Endodermal cell (in vitro differentiated cells): ENCODE results near the gene FIS1. TPM values are rescaled to one million over a fixed set of nuclear protein-coding genes. Genes with fewer than 3 reads are reported as not detected.

ENCODE experiments used
- DNase-seq: peaks from one replicate; pipeline ENCODE4 v3.0.0-alpha.2; 2017
- H3K27ac ChIP-seq: 2 replicates; pipeline ENCODE4 v1.5.1; 2013; ENCODE audit warnings: mild to moderate bottlenecking, low read depth, low read length, moderate library complexity
- H3K27me3 ChIP-seq: 2 replicates; pipeline ENCODE4 v1.6.1; 2013; ENCODE audit warnings: mild to moderate bottlenecking, low read length, moderate library complexity; ENCODE audit not compliant: insufficient read depth, control insufficient read depth, poor library complexity, severe bottlenecking
- H3K36me3 ChIP-seq: 2 replicates; pipeline ENCODE4 v1.7.0; 2013; ENCODE audit warnings: mild to moderate bottlenecking, low read length, moderate library complexity; ENCODE audit not compliant: control insufficient read depth, insufficient read depth
- H3K4me1 ChIP-seq: one replicate; pipeline ENCODE4 v1.7.0; 2013; ENCODE audit warnings: low read length; ENCODE audit not compliant: control insufficient read depth, insufficient read depth
- H3K4me3 ChIP-seq: 2 replicates; pipeline ENCODE4 v1.5.1; 2013; ENCODE audit warnings: mild to moderate bottlenecking, low read length, moderate library complexity
- H3K9ac ChIP-seq: 2 replicates; pipeline ENCODE4 v1.6.1; 2013; ENCODE audit warnings: mild to moderate bottlenecking, low read length, moderate library complexity; ENCODE audit not compliant: poor library complexity, severe bottlenecking; ENCODE audit errors: extremely low read depth
- H3K9me3 ChIP-seq: 2 replicates; pipeline ENCODE4 v1.6.1; 2013; ENCODE audit warnings: mild to moderate bottlenecking, low read length, moderate library complexity; ENCODE audit not compliant: control insufficient read depth
- H3K27ac Mint-ChIP-seq: 2 replicates; pipeline ENCODE4 v1.8.0; 2020; ENCODE audit warnings: mixed read lengths
- H3K27me3 Mint-ChIP-seq: 2 replicates; pipeline ENCODE4 v1.8.0; 2021; ENCODE audit warnings: mild to moderate bottlenecking, mixed read lengths; ENCODE audit not compliant: insufficient read depth
- H3K36me3 Mint-ChIP-seq: 2 replicates; pipeline ENCODE4 v1.8.0; 2020; ENCODE audit warnings: low read depth, mixed read lengths
- H3K4me1 Mint-ChIP-seq: 2 replicates; pipeline ENCODE4 v1.8.0; 2020; ENCODE audit warnings: mixed read lengths
- H3K4me3 Mint-ChIP-seq: 2 replicates; pipeline ENCODE4 v1.8.0; 2020; ENCODE audit warnings: mild to moderate bottlenecking, moderate library complexity, mixed read lengths
- H3K9me3 Mint-ChIP-seq: 2 replicates; pipeline ENCODE4 v1.8.0; 2020; ENCODE audit warnings: mild to moderate bottlenecking, mixed read lengths
- WGBS, 2 experiments: methylation state at CpG; one replicate each; pipeline versions ENCODE4 v1.1.5 to v1.1.7; 2013; ENCODE audit warnings: missing lambda C conversion rate in 2 of 2, mixed read lengths in 1 of 2; ENCODE audit not compliant: insufficient coverage in 1 of 2, insufficient read length in 1 of 2; 5-methylcytosine and 5-hydroxymethylcytosine counted together
- total RNA-seq, 2 donors: library from RNA; stranded (reverse); fragmentation: NEBNext Ultra II Directional in 1 of 2; extraction: Animal tissue kit (Norgen Biotek cat#: 25700) in 1 of 2; gene quantifications; 2 replicates in 1 of 2; 3 replicates in 1 of 2; pipeline ENCODE4 v1.2.1, GENCODE V29; 2021
- TF ChIP-seq, protein P1 (sequence below): fragments of 200-600 bp; sonication (generic); conservative IDR thresholded peaks from 2 replicates; pipeline ENCODE4 v1.5.0; 2021; ENCODE audit warnings: antibody characterized with exemption, mild to moderate bottlenecking

The FIS1 gene
- total RNA-seq, 2 donors from 2014 or later: 99.9 to 102 TPM

- Histone ChIP-seq H3K27ac (no peak overlapping the region), H3K4me1 (peaks cover 2% of the 10 kb centered on the region), H3K4me3 (no peak overlapping the region), H3K36me3 (no peaks in the 10 kb centered on the region), H3K27me3 (no peaks in the 10 kb centered on the region), H3K9me3 (no peaks in the 10 kb centered on the region), H3K9ac (no peak overlapping the region)
- H3K4me3 Mint-ChIP-seq: no peak overlapping the region
- WGBS, 2 experiments: 93 to 98% methylated on average over 12 to 17 of the region's 17 CpGs
- H3K9me3 Mint-ChIP-seq: no peaks in the 10 kb centered on the region
- TF ChIP-seq, protein P1, sequence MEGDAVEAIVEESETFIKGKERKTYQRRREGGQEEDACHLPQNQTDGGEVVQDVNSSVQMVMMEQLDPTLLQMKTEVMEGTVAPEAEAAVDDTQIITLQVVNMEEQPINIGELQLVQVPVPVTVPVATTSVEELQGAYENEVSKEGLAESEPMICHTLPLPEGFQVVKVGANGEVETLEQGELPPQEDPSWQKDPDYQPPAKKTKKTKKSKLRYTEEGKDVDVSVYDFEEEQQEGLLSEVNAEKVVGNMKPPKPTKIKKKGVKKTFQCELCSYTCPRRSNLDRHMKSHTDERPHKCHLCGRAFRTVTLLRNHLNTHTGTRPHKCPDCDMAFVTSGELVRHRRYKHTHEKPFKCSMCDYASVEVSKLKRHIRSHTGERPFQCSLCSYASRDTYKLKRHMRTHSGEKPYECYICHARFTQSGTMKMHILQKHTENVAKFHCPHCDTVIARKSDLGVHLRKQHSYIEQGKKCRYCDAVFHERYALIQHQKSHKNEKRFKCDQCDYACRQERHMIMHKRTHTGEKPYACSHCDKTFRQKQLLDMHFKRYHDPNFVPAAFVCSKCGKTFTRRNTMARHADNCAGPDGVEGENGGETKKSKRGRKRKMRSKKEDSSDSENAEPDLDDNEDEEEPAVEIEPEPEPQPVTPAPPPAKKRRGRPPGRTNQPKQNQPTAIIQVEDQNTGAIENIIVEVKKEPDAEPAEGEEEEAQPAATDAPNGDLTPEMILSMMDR: no peak
- no peak overlapping the region for H3K27ac Mint-ChIP-seq
- peaks cover 5% of the 10 kb centered on the region for H3K4me1 Mint-ChIP-seq
- peaks cover 14% of the 10 kb centered on the region for H3K27me3 Mint-ChIP-seq
- no peaks in the 10 kb centered on the region for H3K36me3 Mint-ChIP-seq
- DNase-seq: no peak
Measured at GRCh38 chr7:101195884-101196283, 49.0 kb downstream of the FIS1 start.

Other genes starting within 250 kb of the FIS1 start
- not detected for gene MUC17, start 225.0 kb downstream of the FIS1 start, total RNA-seq
- gene TRIM56, start 159.6 kb downstream of the FIS1 start, total RNA-seq: 10 to 100 TPM; 16.5 to 23.0 TPM
- gene SERPINE1, start 118.0 kb downstream of the FIS1 start, total RNA-seq: 1 to 10 TPM in 1 of 2 donors, under 1 TPM in 1; 0.89 to 4.9 TPM
- 10 to 100 TPM; 43.8 to 50.2 TPM for gene AP1S1, start 90.6 kb downstream of the FIS1 start, total RNA-seq
- 1 to 10 TPM in 1 of 2 donors, not detected in 1; 2.8 TPM for gene VGF, start 79.5 kb downstream of the FIS1 start, total RNA-seq
- under 1 TPM; 0.15 to 0.20 TPM for gene NAT16, start 64.8 kb downstream of the FIS1 start, total RNA-seq
- gene MOGAT3, start 44.0 kb downstream of the FIS1 start, total RNA-seq: 1 to 10 TPM in 1 of 2 donors, not detected in 1; 1.3 TPM
- 10 to 100 TPM; 53.9 to 65.5 TPM for gene PLOD3, start 27.5 kb downstream of the FIS1 start, total RNA-seq
- gene ZNHIT1, start 26.9 kb downstream of the FIS1 start, total RNA-seq: 10 to 100 TPM; 56.5 to 61.7 TPM
- 1 to 10 TPM; 6.0 to 7.1 TPM for gene CLDN15, start 7.3 kb downstream of the FIS1 start, total RNA-seq
- gene IFT22, start 76.7 kb upstream of the FIS1 start, total RNA-seq: 10 to 100 TPM; 39.0 to 44.0 TPM
- 10 to 100 TPM; 41.2 to 47.0 TPM for gene COL26A1, start 117.8 kb upstream of the FIS1 start, total RNA-seq